Testis (tissue), 3 donors: ENCODE data around the gene TEAD1. TPM values are rescaled to one million over a fixed set of nuclear protein-coding genes. Genes with fewer than 3 reads are reported as not detected.

Experiments used
- DNase-seq: peaks from one replicate; pipeline ENCODE4 v3.0.0-alpha.2; 2019
- H3K27ac ChIP-seq, 2 donors: fragments of 200-600 bp; sonication (generic); one replicate each; pipeline ENCODE4 v1.5.1; 2019
- H3K27me3 ChIP-seq: fragments of 200-600 bp; sonication (generic); one replicate; pipeline ENCODE4 v1.5.1; 2019
- H3K36me3 ChIP-seq: fragments of 200-600 bp; sonication (generic); one replicate; pipeline ENCODE4 v1.5.1; 2017; ENCODE audit warnings: low read depth; ENCODE audit errors: missing control alignments
- H3K4me1 ChIP-seq: fragments of 200-600 bp; sonication (generic); one replicate; pipeline ENCODE4 v1.5.1; 2019
- H3K4me3 ChIP-seq, 2 donors: fragments of 200-600 bp; sonication (generic); one replicate each; pipeline ENCODE4 v1.5.1; 2017 to 2019
- H3K9me3 ChIP-seq: fragments of 200-600 bp; sonication (generic); one replicate; pipeline ENCODE4 v1.5.1; 2017
- CTCF ChIP-seq, 3 experiments: fragments of 450-650 bp in 2 of 3; fragments of 200-600 bp in 1 of 3; sonication (generic) in 1 of 3; IDR thresholded peaks; one replicate each; pipeline ENCODE4 v1.5.1; 2016 to 2019; ENCODE audit warnings: antibody characterized with exemption in 3 of 3, mild to moderate bottlenecking in 2 of 3, moderate library complexity in 1 of 3
- POLR2A ChIP-seq: fragments of 450-650 bp; IDR thresholded peaks from one replicate; pipeline ENCODE4 v1.6.1; 2017; ENCODE audit warnings: antibody characterized with exemption, mild to moderate bottlenecking, moderate library complexity
- WGBS, 2 donors: methylation state at CpG; one replicate each; pipeline ENCODE4 v1.1.5; 2018; 5-methylcytosine and 5-hydroxymethylcytosine counted together
- intact Hi-C: fragments of 100-400 bp; cut with DNase I; formaldehyde crosslinking; loops from one replicate; pipeline ENCODE4 v1.15.1; 2023; ENCODE audit warnings: low total_unique reads
- polyA plus RNA-seq: library from polyadenylated mRNA; stranded (reverse); fragments of 350-450 nt; fragmentation: Illumina TruSeq; extraction: RNeasy Lipid Tissue Mini Kit (QIAGEN cat#74804); gene quantifications from one replicate; pipeline ENCODE4 v1.2.3, GENCODE V29; 2014; ENCODE audit warnings: low read depth, low replicate concordance; ENCODE audit not compliant: insufficient read depth
- total RNA-seq, 2 donors: library from RNA; depleted of rRNA; stranded (reverse); fragments of >200 nt; gene quantifications; one replicate each; pipeline ENCODE4 v1.2.3, GENCODE V29; 2016

The TEAD1 gene
- total and polyA plus RNA-seq, 3 donors from 2014 or later, result 24.6 to 78.1 (median 63.5) TPM

- no peak overlapping the region for H3K4me3 ChIP-seq
- H3K9me3 ChIP-seq, result no peaks in the 10 kb centered on the region
- no peak overlapping the region for H3K27ac ChIP-seq
- H3K36me3 ChIP-seq, result no peaks in the 10 kb centered on the region
- no peaks in the 10 kb centered on the region for H3K27me3 ChIP-seq
- intact Hi-C loops, result no loop called here
- H3K4me1 ChIP-seq, result peaks cover 4% of the 10 kb centered on the region
- WGBS, 2 donors, result 85 to 95% methylated on average over 4 of the region's 4 CpGs
- TF ChIP-seq CTCF (IDR thresholded peaks at IDR 0.05) (no peak), POLR2A (no peak)
- no peak for DNase-seq
These were observed 28.8 kb downstream of the TEAD1 start for GRCh38 chr11:12702999-12703453.

- Histone ChIP-seq H3K27me3 (no peaks in the 10 kb centered on the region), H3K36me3 (no peaks in the 10 kb centered on the region), H3K4me1 (peaks cover 4% of the 10 kb centered on the region), H3K9me3 (no peaks in the 10 kb centered on the region), H3K4me3 (no peak overlapping the region), H3K27ac (no peak overlapping the region)
- DNase-seq, result no peak
- TF ChIP-seq CTCF (IDR thresholded peaks at IDR 0.05) (no peak), POLR2A (no peak)
- intact Hi-C loops, result no loop called here
- 89 to 94% methylated on average over 4 of the region's 4 CpGs for WGBS, 2 donors
These were observed 29.8 kb downstream of the TEAD1 start for GRCh38 chr11:12704049-12704448.

GRCh38 chr11:12705874-12706273 is 31.7 kb downstream of the TEAD1 start:
- Histone ChIP-seq H3K36me3 (no peaks in the 10 kb centered on the region), H3K27ac (no peak overlapping the region), H3K4me1 (peaks cover 4% of the 10 kb centered on the region), H3K27me3 (no peaks in the 10 kb centered on the region), H3K4me3 (no peak overlapping the region), H3K9me3 (no peaks in the 10 kb centered on the region)
- TF ChIP-seq CTCF (IDR thresholded peaks at IDR 0.05) (no peak), POLR2A (no peak)
- WGBS, 2 donors, result 62 to 68% methylated on average over 3 of the region's 3 CpGs
- intact Hi-C loops, result no loop called here
- no peak for DNase-seq

- H3K27me3 ChIP-seq, result no peaks in the 10 kb centered on the region
- TF ChIP-seq CTCF (IDR thresholded peaks at IDR 0.05) (no peak), POLR2A (no peak)
- H3K4me1 ChIP-seq, result peaks cover 2% of the 10 kb centered on the region
- no peaks in the 10 kb centered on the region for H3K36me3 ChIP-seq
- WGBS, 2 donors, result 55 to 76% methylated on average over 9 of the region's 9 CpGs
- intact Hi-C loops, result no loop called here
- H3K9me3 ChIP-seq, result no peaks in the 10 kb centered on the region
- no peak overlapping the region for H3K27ac ChIP-seq
- DNase-seq, result no peak
- no peak overlapping the region for H3K4me3 ChIP-seq
These were observed 32.6 kb downstream of the TEAD1 start for GRCh38 chr11:12706545-12707499.
